HTR-8/SVneo (cell line): Measurements from ENCODE around the gene GRAP2.
"Not testable (repeated sequence)": the region's sequence is repeated elsewhere in the genome, so short reads cannot be mapped to it uniquely, and the experiment has no call there.

ENCODE experiments used
- DNase-seq: peaks from one replicate; pipeline ENCODE4 v3.0.0; 2011; ENCODE audit warnings: low spot score, mixed read lengths; ENCODE audit not compliant: insufficient read length
- FAIRE-seq: peaks from 2 replicates; lab custom pipeline; 2011; peaks lifted over from hg19 to GRCh38; lab: Jason Lieb, UNC

The GRAP2 gene

DNA sequence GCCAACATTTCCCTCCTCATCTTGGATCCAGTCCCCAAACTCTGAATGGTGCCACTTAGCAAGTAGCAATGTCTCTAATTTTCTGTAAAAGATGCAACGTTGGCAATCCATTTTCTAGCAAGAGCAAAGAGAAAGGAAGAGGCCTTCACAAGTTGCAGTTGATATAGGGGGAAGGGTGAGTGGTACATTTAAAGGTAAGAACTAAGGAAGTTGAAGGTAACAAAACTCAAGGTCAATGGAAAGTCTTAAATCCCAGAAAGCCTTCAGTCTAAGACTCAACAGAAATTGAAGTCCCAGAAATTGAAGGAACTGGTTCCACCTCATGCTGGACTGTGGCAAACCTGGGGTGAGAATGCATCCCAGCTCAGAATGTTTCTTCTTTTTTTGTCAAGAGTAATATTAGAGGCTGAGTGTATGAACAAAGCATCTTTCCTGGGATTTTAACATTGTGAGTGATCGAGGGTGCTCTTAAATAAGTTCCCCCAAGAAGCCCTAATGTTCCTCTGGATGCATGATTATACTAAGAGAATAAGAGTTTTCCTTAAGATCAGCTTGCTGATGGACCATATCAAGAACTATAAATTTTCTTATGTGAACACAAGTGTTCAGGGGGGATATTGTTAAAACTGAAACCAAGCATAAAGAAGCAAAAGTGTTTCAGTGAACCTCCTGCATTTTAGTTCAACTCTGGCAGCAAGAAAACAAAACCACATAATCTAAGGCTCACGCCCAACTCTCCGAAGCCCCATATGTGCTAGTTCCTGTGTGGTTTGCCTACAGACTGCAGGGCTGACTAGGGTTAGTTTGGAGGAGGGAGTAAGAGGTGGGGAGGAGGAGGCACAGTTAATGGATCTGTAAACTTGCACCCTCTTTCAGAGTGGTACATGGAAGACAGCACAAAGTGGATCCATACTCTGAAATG, at the start of gene GRAP2:
GRAP2 (plus strand) TSS at position 779 of the 922 bp plus-strand sequence. CDS start 46,023 bp downstream, outside the sequence.
- DNase-seq = no peak
- FAIRE-seq = no peak

- DNase-seq (no peak), FAIRE-seq (no peak)
Observed at GRCh38 chr22:39851606-39852315, 49.1 kb upstream of the GRAP2 start.

DNA sequence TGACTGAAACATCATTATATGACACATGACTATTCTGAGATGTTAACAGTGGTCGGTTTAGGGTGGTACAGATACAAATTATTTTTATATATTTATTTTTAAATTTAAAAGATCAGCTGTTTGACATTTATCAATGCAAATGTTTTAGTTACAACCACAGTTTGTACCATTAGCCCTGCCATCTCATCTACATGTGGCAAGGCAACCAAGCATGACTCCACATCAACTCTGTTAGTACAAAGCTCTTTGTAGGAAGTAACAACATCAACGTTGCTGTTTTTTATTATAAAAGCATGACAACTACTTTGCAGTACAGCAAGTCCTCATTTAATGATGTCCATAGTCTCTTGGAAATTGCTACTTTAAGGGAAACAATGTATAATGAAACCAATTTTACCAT, 48.1 kb upstream of the GRAP2 start:
- DNase-seq (no peak), FAIRE-seq (no peak)

- FAIRE-seq = no peak
- DNase-seq = no peak
Observed at GRCh38 chr22:39856588-39856987, 44.3 kb upstream of the GRAP2 start.

DNA sequence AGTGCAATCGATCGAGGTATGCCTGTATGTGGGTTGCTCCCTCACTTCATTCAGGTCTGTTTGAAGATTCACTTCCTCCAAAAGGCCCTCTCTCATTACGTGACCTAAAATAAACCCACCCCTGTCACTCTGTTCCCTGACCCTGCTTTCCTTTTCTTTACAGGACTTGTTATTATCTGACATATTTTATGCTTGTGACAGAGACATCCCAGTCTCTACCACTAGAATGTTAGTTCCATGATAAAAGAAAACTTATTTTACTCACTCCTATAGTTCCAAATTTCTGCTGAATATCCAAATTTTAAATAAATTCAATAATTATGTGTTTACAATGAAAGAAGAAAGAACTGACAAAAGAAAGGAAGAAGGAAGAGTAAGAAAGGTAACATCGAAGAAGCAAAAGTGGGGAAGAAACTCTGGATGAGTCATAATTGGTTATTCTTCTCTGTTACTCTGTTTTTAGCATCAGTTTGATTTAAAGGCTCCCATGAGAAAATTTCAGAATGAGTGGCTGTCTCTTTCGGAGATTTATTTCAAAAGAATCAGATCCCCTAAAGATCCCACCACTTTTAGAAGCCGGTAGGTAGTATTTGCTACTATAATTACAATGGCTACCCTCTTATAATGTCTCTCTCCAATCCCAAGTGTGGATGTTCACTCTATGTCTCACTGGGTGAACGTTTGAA, 40.8 kb upstream of the GRAP2 start:
- DNase-seq (no peak), FAIRE-seq (no peak)

DNA sequence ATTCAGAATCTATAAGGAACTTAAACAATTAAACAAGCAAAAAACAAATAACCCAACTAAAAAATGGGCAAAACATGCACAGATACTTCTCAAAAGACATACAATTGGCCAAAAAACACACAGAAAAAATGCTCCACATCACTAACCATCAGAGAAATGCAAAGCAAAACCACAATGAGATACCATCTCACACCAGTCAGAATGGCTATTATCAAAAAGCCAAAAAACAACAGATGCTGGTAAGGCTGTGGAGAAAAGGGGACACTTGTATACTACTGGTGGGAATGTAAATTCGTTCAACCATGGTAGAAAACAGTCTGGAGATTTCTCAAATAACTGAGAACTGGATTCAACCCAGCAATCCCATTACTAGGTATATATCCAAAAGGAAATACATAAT, 32.1 kb upstream of the GRAP2 start:
- FAIRE-seq (no peak), DNase-seq (no peak)

DNA sequence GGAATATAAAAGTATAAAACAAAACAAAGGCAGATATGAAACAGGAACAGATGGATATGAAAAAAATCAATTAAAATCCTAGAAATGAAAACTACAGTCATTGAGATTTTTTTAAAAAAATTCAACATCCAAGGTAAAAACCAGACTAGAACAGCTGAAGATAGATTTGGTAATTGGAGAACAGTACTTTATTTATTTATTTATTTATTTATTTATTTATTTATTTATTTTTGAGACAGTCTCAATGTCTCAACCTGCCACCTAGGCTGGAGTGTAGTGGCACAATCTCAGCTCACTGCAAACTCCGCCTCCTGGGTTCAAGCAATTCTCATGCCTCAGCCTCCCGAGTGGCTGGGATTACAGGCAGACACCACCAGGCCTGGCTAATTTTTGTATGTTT, 31.1 kb upstream of the GRAP2 start:
- not testable (repeated sequence) for FAIRE-seq, DNase-seq

DNA sequence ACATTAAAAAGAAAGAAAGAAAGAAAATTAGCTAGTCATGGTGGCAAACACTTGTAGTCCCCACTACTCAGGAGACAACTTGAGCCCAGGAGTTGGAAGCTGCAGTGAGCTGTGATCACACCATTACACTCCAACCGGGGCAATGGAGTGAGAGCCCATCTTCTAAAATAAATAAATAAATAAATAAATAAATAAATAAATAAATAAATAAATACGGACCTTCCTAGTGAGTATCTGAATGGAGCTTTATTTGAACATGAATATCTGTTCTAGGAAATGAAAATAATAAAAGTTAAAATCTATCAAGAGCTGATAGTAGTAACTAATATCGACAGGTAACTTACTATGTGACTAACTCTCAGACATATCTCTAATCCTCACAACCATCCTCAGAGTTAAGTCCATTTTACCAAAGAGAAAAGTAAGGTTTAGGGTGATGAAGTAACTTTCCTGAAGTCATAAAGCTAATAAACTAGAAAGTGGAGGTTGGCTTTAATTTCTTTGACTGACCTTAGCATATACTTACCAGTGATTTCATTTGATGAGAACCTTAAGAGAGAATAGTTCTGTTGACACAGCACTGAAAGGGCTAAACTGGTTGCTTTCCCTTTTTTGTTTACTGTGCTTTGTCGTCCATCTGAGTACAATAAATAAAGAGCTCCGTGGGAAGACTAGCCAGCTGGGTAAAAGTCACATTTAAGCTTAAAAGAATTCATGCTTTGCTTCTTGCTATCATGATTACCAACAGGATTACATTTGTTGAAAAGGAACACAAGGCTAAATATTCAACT, 29.7 kb upstream of the GRAP2 start:
- no peak for FAIRE-seq
- DNase-seq = no peak

GRCh38 chr22:39872548-39872947, 28.3 kb upstream of the GRAP2 start:
- no peak for FAIRE-seq
- DNase-seq = no peak

DNA sequence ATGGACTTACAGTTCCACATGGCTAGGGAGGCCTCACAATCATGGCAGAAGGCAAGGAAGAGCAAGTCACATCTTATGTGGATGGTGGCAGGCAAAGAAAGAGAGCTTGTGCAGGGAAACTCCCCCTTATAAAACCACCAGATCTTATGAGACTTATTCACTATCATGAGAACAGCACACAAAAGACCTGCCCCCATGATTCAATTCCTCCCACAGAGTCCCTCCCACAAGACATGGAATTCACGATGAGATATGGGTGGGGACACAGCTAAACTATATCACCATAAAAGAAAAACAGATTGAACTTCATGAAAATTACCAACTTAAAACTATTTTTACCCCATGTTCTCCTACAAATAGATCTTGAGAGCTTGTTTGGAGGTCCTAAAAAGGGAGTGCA, 26.9 kb upstream of the GRAP2 start:
- FAIRE-seq (no peak), DNase-seq (no peak)

- FAIRE-seq, DNase-seq: not testable (repeated sequence)
Observed at GRCh38 chr22:39875176-39875885, 25.6 kb upstream of the GRAP2 start.

GRCh38 chr22:39877079-39877845, 23.6 kb upstream of the GRAP2 start:
- FAIRE-seq (no peak), DNase-seq (no peak)

- no peak for DNase-seq
- no peak for FAIRE-seq
Observed at GRCh38 chr22:39880722-39881121, 20.2 kb upstream of the GRAP2 start.

GRCh38 chr22:39883057-39883456, 17.8 kb upstream of the GRAP2 start:
- FAIRE-seq (no peak), DNase-seq (no peak)

DNA sequence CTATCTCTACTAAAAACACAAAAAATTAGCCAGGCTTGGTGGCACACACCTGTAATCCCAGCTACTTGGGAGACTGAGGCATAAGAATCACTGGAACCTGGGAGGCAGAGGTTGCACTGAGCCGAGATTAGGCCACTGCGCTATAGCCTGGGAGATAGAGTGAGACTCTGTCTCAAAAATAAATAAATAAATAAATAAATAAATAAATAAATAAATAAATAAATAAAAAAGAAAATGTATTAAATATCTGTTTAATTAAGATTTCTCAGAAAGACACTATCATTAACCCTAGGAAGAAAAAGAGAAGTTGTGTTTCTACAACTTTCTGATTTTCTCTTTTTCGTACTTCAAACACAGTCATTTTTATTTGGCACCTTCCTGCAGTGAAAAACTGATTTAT, 11.0 kb upstream of the GRAP2 start:
- FAIRE-seq, DNase-seq: not testable (repeated sequence)

DNA sequence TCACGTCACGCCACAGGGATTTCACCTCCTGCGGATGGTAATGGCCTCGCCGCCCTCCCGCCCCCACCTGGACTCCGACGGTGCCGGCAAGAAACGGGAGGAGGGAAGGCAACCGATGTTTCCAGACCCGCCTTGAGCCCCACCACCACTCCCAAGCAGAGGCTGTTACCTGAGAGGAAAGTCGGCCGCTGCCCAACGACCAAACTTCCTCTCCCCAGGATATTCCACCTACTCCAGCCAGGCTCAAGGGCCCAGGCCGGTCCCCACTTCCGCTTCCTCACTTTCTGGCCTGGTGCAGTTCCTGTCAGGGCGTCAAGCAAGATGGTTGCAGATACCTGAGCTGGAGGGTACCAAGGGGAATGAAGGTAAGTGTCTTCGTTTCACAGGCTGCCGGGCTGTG, 7.4 kb upstream of the GRAP2 start, which contains the start of gene ENTHD1:
ENTHD1 (minus strand) TSS at position 235 of the 400 bp plus-strand sequence. CDS start 6,012 bp downstream, outside the sequence.
- no peak for DNase-seq
- no peak for FAIRE-seq

DNA sequence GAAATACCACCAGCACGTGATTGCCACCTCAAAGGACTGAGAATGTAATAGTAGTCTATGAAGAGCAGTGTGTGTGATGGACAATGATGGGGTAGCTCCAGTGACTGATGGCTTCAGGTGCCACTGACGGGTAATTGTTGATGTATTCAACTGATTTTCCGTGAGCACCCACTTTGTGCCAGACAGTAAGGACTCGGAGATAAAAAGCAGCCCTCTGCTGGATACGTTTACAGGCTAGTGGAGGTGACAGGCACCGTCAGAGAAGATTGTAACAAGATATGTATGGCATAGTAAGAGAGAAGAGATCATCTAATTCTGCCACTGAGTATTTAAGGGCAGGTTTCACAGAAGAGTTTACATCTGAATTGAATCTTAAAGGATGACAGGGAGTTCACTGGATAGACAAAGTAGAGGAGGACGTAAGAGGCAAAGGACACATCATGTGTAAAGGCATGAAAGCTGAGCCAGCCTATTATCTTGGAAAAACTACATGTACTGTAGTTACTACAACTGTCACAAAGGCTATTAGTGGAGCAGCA, 6.3 kb upstream of the GRAP2 start:
- DNase-seq (no peak), FAIRE-seq (no peak)

DNA sequence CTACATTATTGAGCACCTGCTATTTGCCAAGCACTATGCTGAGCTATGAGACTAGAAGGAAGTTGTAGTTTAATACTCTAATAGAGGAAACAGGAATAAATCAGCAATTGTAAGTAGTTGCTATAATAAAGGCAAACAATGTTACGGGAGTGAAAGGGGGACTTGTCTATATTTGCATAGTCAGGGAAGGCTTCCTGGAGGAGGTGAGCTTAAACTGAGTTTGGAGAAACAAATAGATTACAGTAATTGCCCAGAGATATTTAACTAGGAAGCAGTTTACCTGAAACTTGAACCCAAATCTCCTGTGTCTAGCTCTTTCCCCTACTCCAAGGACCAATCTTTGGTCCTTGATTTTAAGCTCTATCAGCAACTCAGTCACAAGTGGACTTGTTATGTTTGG, 5.2 kb upstream of the GRAP2 start:
- no peak for FAIRE-seq
- no peak for DNase-seq
